ENCODE measurements around the gene LYPLAL1.

Gene LYPLAL1

DNA sequence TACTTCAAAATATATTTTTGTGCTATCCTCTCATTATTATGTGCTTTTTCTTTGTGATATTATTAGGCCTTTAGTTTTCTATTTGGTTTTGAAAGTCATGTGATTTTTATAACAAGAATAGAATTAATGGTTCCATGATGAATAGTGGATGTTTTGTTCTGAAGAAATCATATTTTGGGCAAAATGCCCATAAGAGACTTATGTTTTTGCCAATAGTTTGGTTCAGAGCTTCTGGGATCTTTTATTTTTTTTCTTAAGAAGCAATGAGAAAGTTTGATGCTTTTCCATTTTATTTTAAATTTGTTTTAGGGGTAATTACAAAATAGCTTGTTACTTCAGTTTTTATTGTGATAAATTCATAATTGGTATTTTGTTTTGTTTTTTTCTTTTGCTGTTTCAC is 49.8 kb downstream of the LYPLAL1 start:
- no peak overlapping the region for H3K4me3 ChIP-seq (ENCODE audit: insufficient read depth, low read length, poor library complexity, severe bottlenecking)
- no peaks in the 10 kb centered on the region for H3F3A ChIP-seq (ENCODE audit: insufficient read depth)
- no peaks in the 10 kb centered on the region for H3K27me3 ChIP-seq (ENCODE audit: low read length)
- no peak overlapping the region for H3K4me2 ChIP-seq (ENCODE audit: low read depth, low read length, poor library complexity, severe bottlenecking)
- no peaks in the 10 kb centered on the region for H3K36me3 ChIP-seq (ENCODE audit: low read length)
- TF ChIP-seq, protein P1, sequence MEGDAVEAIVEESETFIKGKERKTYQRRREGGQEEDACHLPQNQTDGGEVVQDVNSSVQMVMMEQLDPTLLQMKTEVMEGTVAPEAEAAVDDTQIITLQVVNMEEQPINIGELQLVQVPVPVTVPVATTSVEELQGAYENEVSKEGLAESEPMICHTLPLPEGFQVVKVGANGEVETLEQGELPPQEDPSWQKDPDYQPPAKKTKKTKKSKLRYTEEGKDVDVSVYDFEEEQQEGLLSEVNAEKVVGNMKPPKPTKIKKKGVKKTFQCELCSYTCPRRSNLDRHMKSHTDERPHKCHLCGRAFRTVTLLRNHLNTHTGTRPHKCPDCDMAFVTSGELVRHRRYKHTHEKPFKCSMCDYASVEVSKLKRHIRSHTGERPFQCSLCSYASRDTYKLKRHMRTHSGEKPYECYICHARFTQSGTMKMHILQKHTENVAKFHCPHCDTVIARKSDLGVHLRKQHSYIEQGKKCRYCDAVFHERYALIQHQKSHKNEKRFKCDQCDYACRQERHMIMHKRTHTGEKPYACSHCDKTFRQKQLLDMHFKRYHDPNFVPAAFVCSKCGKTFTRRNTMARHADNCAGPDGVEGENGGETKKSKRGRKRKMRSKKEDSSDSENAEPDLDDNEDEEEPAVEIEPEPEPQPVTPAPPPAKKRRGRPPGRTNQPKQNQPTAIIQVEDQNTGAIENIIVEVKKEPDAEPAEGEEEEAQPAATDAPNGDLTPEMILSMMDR (IDR thresholded peaks at IDR 0.05; ENCODE audit: insufficient read depth, low read length, poor library complexity, severe bottlenecking) = no peak
- TF ChIP-seq EZH2phosphoT487 (conservative IDR thresholded peaks at IDR 0.05; ENCODE audit: low read length) = no peak
- H3K9me3 ChIP-seq (ENCODE audit: insufficient read depth, low read length) = no peaks in the 10 kb centered on the region
- no peaks in the 10 kb centered on the region for H3K79me2 ChIP-seq (ENCODE audit: insufficient read depth, low read length)
- H3K9me2 ChIP-seq (replicated peaks; ENCODE audit: insufficient read depth, low read length) = no peaks in the 10 kb centered on the region
- no peaks in the 10 kb centered on the region for H4K20me1 ChIP-seq (ENCODE audit: low read depth, low read length)
- H3K27ac ChIP-seq (ENCODE audit: low read depth, low read length) = no peak overlapping the region
- no peak overlapping the region for H2AFZ ChIP-seq (ENCODE audit: low read depth, low read length, severe bottlenecking)
- H3K9ac ChIP-seq (ENCODE audit: low read length) = no peak overlapping the region

DNA sequence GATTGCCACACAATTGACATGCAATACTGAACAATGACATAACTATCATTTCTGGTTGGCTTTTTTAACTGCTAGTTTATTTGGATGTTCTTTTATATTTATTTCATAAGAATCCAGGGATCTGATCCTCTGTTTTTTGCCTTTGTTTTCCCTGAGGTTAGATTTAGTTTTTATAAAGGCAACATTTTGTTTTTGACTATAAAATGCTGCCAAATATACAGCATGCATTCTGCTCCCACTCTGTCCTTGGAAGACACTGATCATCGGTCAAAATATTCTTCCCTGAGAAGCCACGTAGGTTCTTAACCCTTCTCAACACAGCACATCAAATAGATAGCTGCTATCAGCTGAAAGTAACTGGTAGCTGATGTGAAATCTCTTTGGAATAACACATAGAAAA is 52.5 kb downstream of the LYPLAL1 start:
- H3K27me3 ChIP-seq (ENCODE audit: low read length) = no peaks in the 10 kb centered on the region
- no peaks in the 10 kb centered on the region for H3F3A ChIP-seq (ENCODE audit: insufficient read depth)
- no peaks in the 10 kb centered on the region for H3K79me2 ChIP-seq (ENCODE audit: insufficient read depth, low read length)
- H2AFZ ChIP-seq (ENCODE audit: low read depth, low read length, severe bottlenecking) = no peak overlapping the region
- TF ChIP-seq, protein P1 (IDR thresholded peaks at IDR 0.05; ENCODE audit: insufficient read depth, low read length, poor library complexity, severe bottlenecking) = no peak
- TF ChIP-seq EZH2phosphoT487 (conservative IDR thresholded peaks at IDR 0.05; ENCODE audit: low read length) = no peak
- H3K9ac ChIP-seq (ENCODE audit: low read length) = no peak overlapping the region
- no peaks in the 10 kb centered on the region for H3K9me2 ChIP-seq (replicated peaks; ENCODE audit: insufficient read depth, low read length)
- H4K20me1 ChIP-seq (ENCODE audit: low read depth, low read length) = no peaks in the 10 kb centered on the region
- no peak overlapping the region for H3K4me2 ChIP-seq (ENCODE audit: low read depth, low read length, poor library complexity, severe bottlenecking)
- H3K36me3 ChIP-seq (ENCODE audit: low read length) = no peaks in the 10 kb centered on the region
- H3K4me3 ChIP-seq (ENCODE audit: insufficient read depth, low read length, poor library complexity, severe bottlenecking) = no peak overlapping the region
- no peak overlapping the region for H3K27ac ChIP-seq (ENCODE audit: low read depth, low read length)
- no peaks in the 10 kb centered on the region for H3K9me3 ChIP-seq (ENCODE audit: insufficient read depth, low read length)

DNA sequence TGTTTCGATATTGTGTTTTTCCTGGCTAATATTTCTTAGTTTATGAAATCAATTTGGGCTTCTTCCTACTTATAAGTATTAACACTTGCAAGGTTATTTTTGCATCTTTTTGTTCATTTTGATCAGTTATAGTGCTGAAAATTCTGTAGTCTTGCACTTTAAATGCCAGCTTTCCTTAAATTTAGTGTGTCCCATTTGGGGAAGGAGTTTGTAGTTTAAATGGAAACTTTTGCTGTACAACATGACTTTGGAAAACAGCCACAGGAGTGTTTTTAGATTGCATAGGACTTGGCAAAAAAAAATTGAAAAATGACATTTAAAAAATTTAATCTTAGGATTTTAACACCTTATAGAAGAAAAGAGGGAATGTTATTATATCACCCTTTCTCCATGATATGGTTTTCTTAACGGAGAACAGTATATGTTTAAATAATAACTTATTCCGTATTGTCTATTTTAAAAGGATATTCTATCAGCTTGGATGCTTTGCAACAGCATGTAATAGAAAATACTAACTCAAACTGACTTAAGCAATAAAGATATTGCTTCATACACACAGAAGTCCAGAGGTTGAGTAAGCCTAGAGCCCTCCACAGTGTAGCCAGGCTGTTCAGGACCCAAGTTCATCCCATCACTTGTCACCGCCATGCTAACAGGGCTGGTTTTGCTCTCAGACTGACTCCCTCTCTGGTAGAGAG is 53.8 kb downstream of the LYPLAL1 start:
- Histone ChIP-seq H3F3A (ENCODE audit: insufficient read depth) (no peaks in the 10 kb centered on the region), H4K20me1 (ENCODE audit: low read depth, low read length) (no peaks in the 10 kb centered on the region), H3K36me3 (ENCODE audit: low read length) (no peaks in the 10 kb centered on the region), H3K27me3 (ENCODE audit: low read length) (no peaks in the 10 kb centered on the region), H3K4me2 (ENCODE audit: low read depth, low read length, poor library complexity, severe bottlenecking) (no peak overlapping the region), H3K9ac (ENCODE audit: low read length) (no peak overlapping the region), H3K27ac (ENCODE audit: low read depth, low read length) (no peak overlapping the region), H3K79me2 (ENCODE audit: insufficient read depth, low read length) (no peaks in the 10 kb centered on the region), H2AFZ (ENCODE audit: low read depth, low read length, severe bottlenecking) (no peak overlapping the region), H3K9me3 (ENCODE audit: insufficient read depth, low read length) (no peaks in the 10 kb centered on the region), H3K4me3 (ENCODE audit: insufficient read depth, low read length, poor library complexity, severe bottlenecking) (no peak overlapping the region), H3K9me2 (replicated peaks; ENCODE audit: insufficient read depth, low read length) (no peaks in the 10 kb centered on the region)
- TF ChIP-seq, protein P1 (IDR thresholded peaks at IDR 0.05; ENCODE audit: insufficient read depth, low read length, poor library complexity, severe bottlenecking) = no peak
- TF ChIP-seq EZH2phosphoT487 (conservative IDR thresholded peaks at IDR 0.05; ENCODE audit: low read length) = no peak

Data from SU-DHL-6 (cell line).